OCI-LY1 (cell line): ENCODE data around the gene MOSPD2.

Source experiments
- H2AFZ ChIP-seq: fragments of 200-600 bp; sonication (generic), shearing (Covaris generic); 2 replicates; pipeline ENCODE4 v1.6.0; 2014; ENCODE audit warnings: antibody characterized with exemption, mild to moderate bottlenecking, low read length
- H3F3A ChIP-seq: fragments of 200-600 bp; sonication (generic), shearing (Covaris generic); 2 replicates; pipeline ENCODE4 v1.6.0; 2014; ENCODE audit warnings: mild to moderate bottlenecking, antibody characterized with exemption, low read length, moderate library complexity; ENCODE audit not compliant: insufficient read depth
- H3K27ac ChIP-seq: fragments of 200-600 bp; sonication (generic); 2 replicates; pipeline ENCODE4 v1.5.1; 2014; ENCODE audit warnings: low read length, mixed run types, mild to moderate bottlenecking, low read depth; ENCODE audit not compliant: poor library complexity, severe bottlenecking
- H3K27me3 ChIP-seq: fragments of 200-600 bp; sonication (generic); 2 replicates; pipeline ENCODE4 v1.6.0; 2014; ENCODE audit warnings: antibody characterized with exemption, mild to moderate bottlenecking, low read length, moderate library complexity; ENCODE audit not compliant: insufficient read depth
- H3K36me3 ChIP-seq: fragments of 200-600 bp; sonication (generic); 2 replicates; pipeline ENCODE4 v1.6.1; 2014; ENCODE audit warnings: mild to moderate bottlenecking, antibody characterized with exemption, low read length, moderate library complexity, mixed read lengths; ENCODE audit not compliant: insufficient read depth
- H3K4me1 ChIP-seq: fragments of 200-600 bp; sonication (generic); 2 replicates; pipeline ENCODE4 v1.5.1; 2014; ENCODE audit warnings: mild to moderate bottlenecking, low read length, moderate library complexity; ENCODE audit not compliant: insufficient read depth, severe bottlenecking
- H3K4me2 ChIP-seq: fragments of 200-600 bp; sonication (generic), shearing (Covaris generic); 2 replicates; pipeline ENCODE4 v1.6.1; 2014; ENCODE audit warnings: low read length
- H3K4me3 ChIP-seq: fragments of 200-600 bp; sonication (generic); 2 replicates; pipeline ENCODE4 v1.5.1; 2014; ENCODE audit warnings: low read length, low read depth, mild to moderate bottlenecking, mixed read lengths; ENCODE audit not compliant: poor library complexity, severe bottlenecking
- H3K79me2 ChIP-seq: fragments of 200-600 bp; shearing (Covaris generic); 2 replicates; pipeline ENCODE4 v1.6.1; 2016; ENCODE audit warnings: mixed run types, low read length, mixed read lengths; ENCODE audit not compliant: insufficient read depth
- H3K9ac ChIP-seq: fragments of 200-600 bp; sonication (generic), shearing (Covaris generic); 2 replicates; pipeline ENCODE4 v1.6.1; 2014; ENCODE audit warnings: mild to moderate bottlenecking, low read length, mixed read lengths
- H3K9me2 ChIP-seq: fragments of 200-600 bp; sonication (generic), shearing (Covaris generic); 2 replicates; pipeline ENCODE4 v1.6.1; 2014; ENCODE audit warnings: low read depth, mild to moderate bottlenecking, low read length, mixed read lengths
- H3K9me3 ChIP-seq: fragments of 200-600 bp; shearing (Covaris generic); 2 replicates; pipeline ENCODE4 v1.6.1; 2014; ENCODE audit warnings: low read length, mixed read lengths
- H4K20me1 ChIP-seq: fragments of 200-600 bp; sonication (generic), shearing (Covaris generic); 2 replicates; pipeline ENCODE4 v1.6.0; 2016; ENCODE audit warnings: mild to moderate bottlenecking, low read length; ENCODE audit not compliant: insufficient read depth
- CTCF ChIP-seq: fragments of 200-600 bp; sonication (generic), shearing (Covaris generic); IDR thresholded peaks from 2 replicates; pipeline ENCODE4 v1.5.1; 2017; ENCODE audit warnings: mild to moderate bottlenecking, antibody characterized with exemption, low read length, moderate library complexity, mixed read lengths
- EZH2 ChIP-seq: fragments of 200-600 bp; sonication (generic), shearing (Covaris generic); IDR thresholded peaks from 2 replicates; pipeline ENCODE4 v1.8.0; 2017; ENCODE audit warnings: borderline replicate concordance, mixed run types, mild to moderate bottlenecking, antibody characterized with exemption, low read length, moderate library complexity, mixed read lengths

The MOSPD2 gene

GRCh38 chrX:14913241-14913640 is 40.0 kb downstream of the MOSPD2 start:
- Histone ChIP-seq H3K27ac (no peak overlapping the region), H3K4me3 (no peak overlapping the region), H2AFZ (no peak overlapping the region), H3K9me3 (no peaks in the 10 kb centered on the region), H3K4me1 (no peaks in the 10 kb centered on the region), H3K9ac (no peak overlapping the region), H3K9me2 (no peaks in the 10 kb centered on the region), H4K20me1 (no peaks in the 10 kb centered on the region), H3K27me3 (no peaks in the 10 kb centered on the region), H3K36me3 (peaks cover 9% of the 10 kb centered on the region; the same call in 1 of the 2 replicates), H3K4me2 (no peak overlapping the region), H3K79me2 (no peaks in the 10 kb centered on the region), H3F3A (no peaks in the 10 kb centered on the region)
- TF ChIP-seq CTCF (no peak), EZH2 (no peak)

- no peaks in the 10 kb centered on the region for H4K20me1 ChIP-seq
- H3K27ac ChIP-seq = no peak overlapping the region
- H3K27me3 ChIP-seq = no peaks in the 10 kb centered on the region
- H3K4me1 ChIP-seq = no peaks in the 10 kb centered on the region
- no peaks in the 10 kb centered on the region for H3K79me2 ChIP-seq
- no peak overlapping the region for H2AFZ ChIP-seq
- H3K4me3 ChIP-seq = no peak overlapping the region
- H3K36me3 ChIP-seq = peaks cover 9% of the 10 kb centered on the region; the same call in 1 of the 2 replicates
- no peak overlapping the region for H3K9ac ChIP-seq
- H3K9me3 ChIP-seq = no peaks in the 10 kb centered on the region
- H3K9me2 ChIP-seq = no peaks in the 10 kb centered on the region
- TF ChIP-seq CTCF = no peak
- no peaks in the 10 kb centered on the region for H3F3A ChIP-seq
- no peak overlapping the region for H3K4me2 ChIP-seq
These were observed 42.4 kb downstream of the MOSPD2 start for GRCh38 chrX:14915596-14915995.

- Histone ChIP-seq H4K20me1 (no peaks in the 10 kb centered on the region), H2AFZ (no peak overlapping the region), H3K9ac (no peak overlapping the region), H3K4me1 (no peaks in the 10 kb centered on the region), H3K27me3 (no peaks in the 10 kb centered on the region), H3K79me2 (no peaks in the 10 kb centered on the region), H3F3A (no peaks in the 10 kb centered on the region), H3K9me3 (no peaks in the 10 kb centered on the region), H3K4me2 (no peak overlapping the region), H3K4me3 (no peak overlapping the region), H3K36me3 (peaks cover 9% of the 10 kb centered on the region; the same call in 1 of the 2 replicates), H3K9me2 (no peaks in the 10 kb centered on the region), H3K27ac (no peak overlapping the region)
- TF ChIP-seq EZH2 (no peak), CTCF (no peak)
These were observed 42.9 kb downstream of the MOSPD2 start for GRCh38 chrX:14916017-14916674.
